ENCODE results near the gene PCIF1.

The PCIF1 gene

GRCh38 chr20:45934586-45935415, at the start of gene PCIF1:
PCIF1 (plus strand) TSS chr20:45934683; CDS start chr20:45939000, 4,317 bp downstream.
- peak within 1 kb of the TSS; percentile 98 for H3K4me3 ChIP-seq (ENCODE audit: low read depth, low read length)
- no peak for TF ChIP-seq CTCF (conservative IDR thresholded peaks at IDR 0.05; ENCODE audit: low read depth, low read length)
- DNase-seq (ENCODE audit: low read depth) = peak; percentile 99

GRCh38 chr20:45886590-45887345, 47.7 kb upstream of the PCIF1 start:
- DNase-seq (ENCODE audit: low read depth) = no peak
- H3K4me3 ChIP-seq (ENCODE audit: low read depth, low read length) = no peak overlapping the region

GRCh38 chr20:45887346-45887715, 47.2 kb upstream of the PCIF1 start, which contains the start of gene SPATA25:
SPATA25 (minus strand) TSS chr20:45887622; CDS start chr20:45887590, 32 bp downstream.
- DNase-seq (ENCODE audit: low read depth) = no peak
- no peak for TF ChIP-seq CTCF (conservative IDR thresholded peaks at IDR 0.05; ENCODE audit: low read depth, low read length)

More at GRCh38 chr20:45886590-45887345, 47.7 kb upstream of the PCIF1 start:
- TF ChIP-seq CTCF (conservative IDR thresholded peaks at IDR 0.05; ENCODE audit: low read depth, low read length) = no peak

GRCh38 chr20:45888681-45889080, 45.8 kb upstream of the PCIF1 start:
- no peak for TF ChIP-seq CTCF (conservative IDR thresholded peaks at IDR 0.05; ENCODE audit: low read depth, low read length)
- H3K4me3 ChIP-seq (ENCODE audit: low read depth, low read length) = no peak overlapping the region
- no peak for DNase-seq (ENCODE audit: low read depth)

More at GRCh38 chr20:45887346-45887715, 47.2 kb upstream of the PCIF1 start, which contains the start of gene SPATA25:
- no peak within 1 kb of the TSS for H3K4me3 ChIP-seq (ENCODE audit: low read depth, low read length)

GRCh38 chr20:45890077-45890984, 44.2 kb upstream of the PCIF1 start:
- TF ChIP-seq CTCF (conservative IDR thresholded peaks at IDR 0.05; ENCODE audit: low read depth, low read length) = peak; percentile 82
- H3K4me3 ChIP-seq (ENCODE audit: low read depth, low read length) = peak overlapping the region; percentile 78
- DNase-seq (ENCODE audit: low read depth) = peak; percentile 91
